LNCAP (cell line): Measurements from ENCODE around the gene DYNC1I2.

ENCODE experiments used
- TF ChIP-seq, protein P1 (sequence below): fragments of 450-650 bp; IDR thresholded peaks from 2 replicates; pipeline ENCODE4 v1.5.1; 2017; ENCODE audit warnings: mild to moderate bottlenecking

Gene DYNC1I2

DNA sequence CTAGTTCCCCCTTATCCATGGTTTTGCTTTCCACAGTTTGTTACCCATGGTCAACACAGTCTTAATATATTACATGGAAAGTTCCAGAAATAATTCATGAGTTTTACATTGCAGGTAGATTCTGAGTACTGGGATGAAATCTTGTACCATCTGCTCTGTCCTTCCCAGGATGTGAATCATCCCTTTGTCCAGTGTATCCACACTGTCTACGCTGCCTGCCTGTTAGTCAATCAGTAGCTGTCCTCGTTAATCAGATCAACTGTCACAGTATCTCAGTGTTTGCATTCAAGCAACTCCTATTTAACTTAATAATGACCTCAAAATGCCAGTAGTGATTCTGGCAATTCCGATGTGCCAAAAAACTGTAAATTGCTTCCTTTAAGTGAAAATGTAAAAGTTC lies 76.3 kb downstream of the DYNC1I2 start:
- TF ChIP-seq, protein P1, sequence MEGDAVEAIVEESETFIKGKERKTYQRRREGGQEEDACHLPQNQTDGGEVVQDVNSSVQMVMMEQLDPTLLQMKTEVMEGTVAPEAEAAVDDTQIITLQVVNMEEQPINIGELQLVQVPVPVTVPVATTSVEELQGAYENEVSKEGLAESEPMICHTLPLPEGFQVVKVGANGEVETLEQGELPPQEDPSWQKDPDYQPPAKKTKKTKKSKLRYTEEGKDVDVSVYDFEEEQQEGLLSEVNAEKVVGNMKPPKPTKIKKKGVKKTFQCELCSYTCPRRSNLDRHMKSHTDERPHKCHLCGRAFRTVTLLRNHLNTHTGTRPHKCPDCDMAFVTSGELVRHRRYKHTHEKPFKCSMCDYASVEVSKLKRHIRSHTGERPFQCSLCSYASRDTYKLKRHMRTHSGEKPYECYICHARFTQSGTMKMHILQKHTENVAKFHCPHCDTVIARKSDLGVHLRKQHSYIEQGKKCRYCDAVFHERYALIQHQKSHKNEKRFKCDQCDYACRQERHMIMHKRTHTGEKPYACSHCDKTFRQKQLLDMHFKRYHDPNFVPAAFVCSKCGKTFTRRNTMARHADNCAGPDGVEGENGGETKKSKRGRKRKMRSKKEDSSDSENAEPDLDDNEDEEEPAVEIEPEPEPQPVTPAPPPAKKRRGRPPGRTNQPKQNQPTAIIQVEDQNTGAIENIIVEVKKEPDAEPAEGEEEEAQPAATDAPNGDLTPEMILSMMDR = no peak

DNA sequence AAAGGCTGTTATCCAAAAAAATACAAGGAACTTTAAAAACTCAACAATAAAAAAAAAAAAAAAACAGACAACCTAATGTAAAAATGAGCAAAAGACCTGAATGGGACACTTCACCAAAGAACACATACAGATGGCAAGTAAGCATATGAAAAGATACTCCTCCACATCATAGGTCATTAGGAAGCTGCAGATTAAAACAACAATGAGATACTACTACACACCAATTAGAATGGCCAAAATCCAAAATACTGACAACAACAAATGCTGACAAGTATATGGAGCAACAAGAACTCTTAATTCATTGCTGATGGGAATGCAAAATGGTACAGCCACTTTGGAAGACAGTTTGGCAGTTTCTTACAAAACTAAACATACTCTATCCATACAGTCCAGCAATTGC lies 84.2 kb downstream of the DYNC1I2 start:
- TF ChIP-seq, protein P1 = no peak

DNA sequence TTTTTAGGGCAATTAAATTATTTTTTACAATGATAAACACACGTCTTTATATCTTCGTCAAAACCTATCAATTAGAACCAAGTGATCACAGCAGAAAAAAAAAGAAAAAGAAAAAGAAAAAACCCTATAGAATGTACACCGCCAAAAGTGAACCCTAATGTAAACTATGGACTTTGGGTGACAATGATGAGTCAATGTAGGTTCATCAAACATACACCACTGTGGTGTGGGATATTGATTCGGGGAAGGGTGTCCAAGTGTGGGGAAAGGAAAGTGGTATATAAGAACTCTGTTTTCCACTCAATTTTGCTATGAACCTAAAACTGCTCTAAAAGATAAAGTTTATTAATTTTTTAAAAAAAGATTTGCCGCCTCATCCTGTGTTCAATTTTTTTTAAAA lies 85.1 kb downstream of the DYNC1I2 start:
- TF ChIP-seq, protein P1 = no peak

DNA sequence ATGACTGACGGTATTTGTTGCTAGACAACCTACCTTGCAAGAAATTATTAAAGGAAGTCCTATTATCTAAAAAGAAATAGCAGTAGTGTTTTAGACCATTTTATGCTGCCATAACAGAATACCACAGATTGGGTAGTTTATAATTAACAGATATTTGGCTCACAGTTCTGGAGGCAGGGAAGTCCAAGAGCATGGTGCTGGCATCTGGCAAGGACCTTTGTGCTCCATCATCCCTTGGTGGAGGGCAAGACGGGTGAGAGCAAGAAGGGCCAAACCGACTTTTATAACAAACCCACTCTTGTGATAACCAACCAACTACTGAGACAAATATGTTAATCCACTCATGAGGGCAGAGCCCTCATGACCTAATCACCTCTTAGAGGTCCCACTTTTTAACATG lies 91.2 kb downstream of the DYNC1I2 start:
- TF ChIP-seq, protein P1 = no peak

DNA sequence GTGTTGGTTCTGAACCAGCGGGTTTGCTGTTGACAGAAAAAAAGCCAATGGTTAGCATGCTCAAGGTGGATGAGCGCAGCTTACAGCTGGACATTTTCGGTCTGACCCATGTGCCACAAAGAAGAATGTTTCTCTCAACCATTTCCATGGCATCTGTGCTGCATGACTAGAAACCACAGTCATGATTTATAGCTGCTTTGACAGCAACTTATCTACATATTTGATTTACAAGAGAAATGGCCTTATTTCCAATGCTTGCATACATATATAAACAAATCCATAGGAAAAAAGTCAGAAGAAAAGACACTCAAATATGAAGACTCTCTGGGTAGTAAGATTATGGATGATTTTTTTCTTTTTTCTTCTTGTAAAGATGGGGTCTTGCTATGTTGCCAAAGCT lies 98.2 kb downstream of the DYNC1I2 start:
- TF ChIP-seq, protein P1 = no peak

DNA sequence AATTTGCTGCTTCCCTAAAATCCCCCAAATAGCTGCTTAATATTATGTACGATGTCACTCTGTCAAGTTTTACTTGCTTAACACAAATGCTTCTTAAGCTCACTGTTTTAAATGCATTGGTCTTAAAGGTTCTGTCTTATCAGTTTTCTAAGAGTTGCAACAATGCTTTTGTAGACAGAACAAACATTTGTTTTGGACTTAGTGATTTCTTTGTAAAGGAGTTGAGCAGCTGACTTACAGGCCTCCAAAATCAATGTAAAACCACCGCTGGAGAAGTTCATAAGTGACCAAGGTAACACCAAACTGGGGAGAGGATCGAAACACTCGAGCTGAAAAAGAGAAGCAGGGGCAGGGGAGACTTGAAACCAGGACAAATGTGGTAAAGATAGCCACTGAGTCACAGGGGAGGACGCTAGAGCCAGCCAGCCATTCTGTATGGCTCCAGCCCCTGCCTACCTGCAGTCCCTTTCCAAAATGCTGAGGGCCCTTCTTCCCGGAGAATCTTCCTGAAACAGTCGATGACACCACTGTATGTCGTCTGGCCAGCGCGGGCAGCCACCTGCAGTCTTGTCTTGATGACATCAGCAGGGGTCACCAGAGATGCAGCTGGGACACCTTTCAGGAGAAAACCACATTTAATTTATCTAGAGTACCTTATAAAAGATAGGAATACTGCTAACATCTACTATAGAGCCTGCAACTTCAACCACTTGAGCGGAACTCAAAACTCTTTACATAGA lies 100.2 kb downstream of the DYNC1I2 start:
- TF ChIP-seq, protein P1 = no peak

DNA sequence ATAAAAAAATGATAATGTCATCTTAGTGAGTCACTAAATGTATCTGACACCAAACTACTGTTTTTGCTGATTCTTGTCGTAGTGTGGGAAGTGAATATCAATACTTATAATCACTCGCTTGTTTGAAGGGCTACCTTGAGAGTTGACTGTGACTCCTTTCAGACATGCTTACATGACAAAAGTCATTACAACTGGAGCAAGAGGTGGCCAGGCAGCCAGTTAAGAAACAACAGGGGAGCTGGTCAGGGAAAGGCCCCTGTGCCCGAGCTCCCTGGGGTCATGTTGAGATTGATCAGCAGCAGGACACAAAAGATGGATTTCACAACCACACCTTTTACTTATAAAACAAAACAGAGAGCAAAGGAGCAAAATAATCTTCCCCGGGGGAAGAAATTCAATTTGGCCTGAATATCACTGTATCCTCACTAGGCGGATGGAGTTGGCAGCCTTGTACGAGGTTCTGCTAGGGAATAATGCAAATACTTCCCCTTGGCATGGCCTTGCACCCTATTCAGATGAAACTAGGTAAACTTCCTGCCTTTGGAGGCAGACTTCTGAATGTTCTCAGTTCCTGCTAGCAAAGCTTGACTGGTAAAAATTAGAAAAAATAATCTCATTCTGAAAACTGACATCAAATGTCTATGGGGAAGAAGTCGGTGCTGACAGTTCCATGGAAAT lies 101.2 kb downstream of the DYNC1I2 start:
- TF ChIP-seq, protein P1 = no peak
